NK-92 treated with Interleukin-12 subunit alpha and Interleukin-12 subunit beta, amount 100 ng/mL, for 24 hours (cell line): Measurements from ENCODE around the gene CUL1.
A peak's percentile ranks its signal among the peaks of the same experiment; 100 is the strongest.
"Not testable (repeated sequence)": the region's sequence is repeated elsewhere in the genome, so short reads cannot be mapped to it uniquely, and the experiment has no call there.

ENCODE experiments used
- DNase-seq: peaks from one replicate; lab custom pipeline; 2025; lab: John Stamatoyannopoulos, UW

CUL1 gene

DNA sequence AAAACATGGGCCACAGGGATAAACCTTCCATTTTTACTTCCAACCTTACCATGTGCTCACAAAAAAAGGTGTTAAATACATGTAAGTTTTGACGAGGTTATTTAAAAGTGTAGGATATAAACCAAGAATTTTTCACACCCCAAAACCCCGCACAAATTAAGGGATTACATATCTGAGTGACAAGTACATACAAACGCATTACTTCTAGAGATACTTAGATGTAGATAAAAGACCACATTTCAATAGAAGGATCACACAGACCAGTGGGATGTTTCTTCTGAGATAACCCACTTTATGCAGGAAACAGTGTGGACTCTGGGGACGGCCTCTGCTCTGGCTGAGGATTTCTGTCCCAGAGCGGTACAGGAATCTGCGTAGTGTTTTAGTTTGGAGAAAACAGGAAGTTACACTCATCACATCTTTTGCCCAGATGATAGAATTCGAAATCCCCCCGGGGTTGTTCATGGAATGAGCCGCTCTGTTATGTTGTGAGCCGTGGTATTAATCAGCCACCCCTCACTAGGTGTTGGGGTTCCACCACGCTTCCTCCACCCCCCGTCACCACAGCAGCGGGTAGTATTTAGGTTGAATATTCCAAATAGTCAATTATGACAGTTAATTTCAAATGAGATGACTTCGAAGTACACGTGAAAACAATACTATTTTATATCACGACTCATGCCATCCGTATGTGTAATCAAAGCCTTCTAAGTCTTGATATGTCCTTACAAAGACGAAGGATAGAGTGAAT is 1.3 kb upstream of the CUL1 start:
- DNase-seq, result no peak

DNA sequence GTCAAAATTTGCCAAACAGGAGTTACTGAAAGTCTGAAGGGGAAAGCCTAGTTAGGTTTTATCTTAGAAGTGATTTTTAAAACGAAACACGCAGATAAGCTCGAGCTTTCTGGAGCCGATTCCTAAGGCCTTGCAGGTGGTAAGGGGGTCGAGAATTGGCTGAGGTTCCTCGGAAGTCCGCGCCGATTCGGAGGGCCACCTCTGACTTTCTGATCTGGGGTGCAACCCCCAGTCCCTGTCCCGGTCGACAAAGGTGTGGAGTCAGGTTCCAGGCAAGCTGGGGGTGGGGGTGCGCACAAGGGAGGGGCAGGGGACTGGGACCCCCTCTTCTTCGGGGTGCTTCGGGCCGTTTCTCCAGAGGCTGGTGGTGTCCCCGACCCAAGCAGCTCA is 701 bp upstream of the CUL1 start:
- DNase-seq, result no peak

DNA sequence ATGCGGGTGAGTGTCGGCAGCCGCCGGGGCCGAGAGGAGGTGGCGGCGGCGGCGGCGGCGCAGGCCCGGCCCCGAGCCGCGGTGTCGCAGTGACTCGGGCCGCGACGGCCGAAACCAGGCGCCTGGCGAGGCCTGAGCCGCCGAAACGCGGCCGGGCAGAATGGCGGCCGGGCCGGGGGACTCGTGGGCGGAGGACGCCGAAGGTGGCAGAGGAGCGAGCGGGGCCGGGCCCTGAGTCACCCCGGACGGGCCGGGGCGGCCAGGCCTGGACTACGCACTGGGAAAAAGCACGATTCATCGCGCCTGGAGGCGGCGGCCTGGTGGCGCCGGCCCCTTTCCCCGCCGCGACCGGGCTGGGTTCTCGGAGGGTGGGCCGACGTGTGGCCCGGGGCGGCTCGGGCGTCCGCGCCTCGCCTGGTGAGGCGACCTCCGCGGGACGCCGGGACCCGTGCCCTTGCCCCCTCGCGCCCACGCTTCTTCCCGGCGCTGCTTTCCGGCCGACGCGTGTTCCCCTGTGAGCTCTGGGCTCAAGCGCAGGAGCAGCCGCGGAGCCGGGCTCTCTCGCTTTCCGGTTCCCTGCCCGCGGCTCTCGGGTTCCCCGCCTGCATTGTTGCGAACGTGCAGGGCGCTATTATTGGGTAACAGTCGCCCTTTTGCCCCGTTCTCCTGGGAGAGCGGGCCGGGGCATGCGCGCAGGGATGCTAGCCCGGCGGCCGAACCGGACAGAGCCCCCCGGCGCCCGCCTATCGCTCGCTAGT is 500 bp downstream of the CUL1 start:
- DNase-seq, result peak; percentile 79

DNA sequence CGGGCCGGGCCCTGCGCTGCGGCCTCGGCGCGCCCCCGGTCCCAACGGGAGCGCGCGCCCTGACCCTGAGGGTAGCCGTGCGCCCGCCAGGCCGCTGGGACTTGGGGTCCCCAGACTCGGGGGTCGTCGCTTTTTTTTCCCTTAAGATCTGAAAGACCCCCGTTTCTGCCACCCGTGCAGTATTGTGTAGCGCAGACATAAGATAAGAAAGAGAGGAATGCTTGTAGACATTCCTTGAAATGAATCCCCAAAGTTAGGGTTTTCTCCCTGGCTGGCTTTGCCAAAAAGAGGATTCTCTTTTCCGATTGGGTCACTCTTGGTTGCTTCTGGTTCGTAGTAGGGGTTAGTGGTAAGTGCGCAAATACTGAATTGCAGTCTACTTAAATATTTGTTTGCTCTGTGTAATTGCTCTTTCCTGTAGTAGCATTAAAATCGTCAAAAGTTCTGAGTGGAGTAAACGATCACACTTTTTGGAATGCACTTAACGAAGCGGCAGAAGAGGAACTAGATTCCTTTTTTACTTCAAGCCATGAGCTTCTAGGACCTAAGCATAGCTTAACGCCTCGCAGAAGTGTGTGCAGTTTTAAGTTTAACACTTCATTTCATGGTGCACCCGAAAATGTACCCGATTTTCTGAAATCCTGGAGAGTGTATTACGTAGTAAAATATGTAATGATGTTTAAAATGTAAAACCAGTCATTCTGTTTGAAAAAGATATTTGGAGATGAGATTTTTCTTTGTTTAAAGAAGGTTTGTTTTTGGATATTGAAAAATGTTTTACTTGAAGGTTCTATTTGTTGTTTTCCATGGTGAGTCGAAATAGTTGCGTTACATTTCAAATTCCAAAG is 1.3 kb downstream of the CUL1 start:
- DNase-seq, result no peak

DNA sequence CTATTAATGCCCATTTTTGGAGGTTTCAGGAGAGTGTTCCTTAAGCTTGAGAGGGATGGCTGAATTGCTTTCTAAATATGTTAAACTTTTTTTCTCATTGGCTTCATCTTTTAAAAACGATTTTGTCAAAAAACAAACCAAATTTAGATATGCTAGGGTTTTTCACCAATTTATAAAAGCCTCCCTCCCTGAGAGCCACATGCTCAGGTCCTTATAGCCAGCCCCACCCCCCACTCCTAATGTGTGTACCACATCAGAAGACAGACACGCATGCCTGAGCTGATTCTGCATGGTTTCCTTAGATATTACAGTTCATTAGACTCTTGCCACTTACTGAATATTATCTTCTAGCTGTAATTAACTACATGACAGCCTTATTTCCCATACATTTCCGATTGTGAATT is 2.0 kb downstream of the CUL1 start:
- peak; percentile 61 for DNase-seq

DNA sequence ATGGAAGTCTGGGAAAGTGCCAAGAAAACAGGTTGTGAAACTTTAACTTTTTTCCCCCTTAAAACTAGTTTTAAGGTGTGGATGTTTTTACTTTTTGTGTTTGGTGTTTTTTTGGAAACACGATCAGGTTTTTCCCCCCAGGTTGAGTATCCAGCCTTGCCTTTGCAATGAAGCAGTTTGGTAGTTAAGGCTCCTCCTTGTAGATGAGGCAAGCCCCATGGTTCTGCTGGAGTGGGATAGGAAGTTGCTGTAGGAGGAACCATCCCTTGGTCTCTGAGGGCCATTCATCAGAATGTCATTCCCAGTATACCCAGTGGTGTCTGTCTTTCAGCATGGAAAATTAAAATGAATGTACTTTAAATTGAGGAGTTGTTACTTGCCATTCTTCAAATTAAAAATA is 2.7 kb downstream of the CUL1 start:
- DNase-seq, result no peak

DNA sequence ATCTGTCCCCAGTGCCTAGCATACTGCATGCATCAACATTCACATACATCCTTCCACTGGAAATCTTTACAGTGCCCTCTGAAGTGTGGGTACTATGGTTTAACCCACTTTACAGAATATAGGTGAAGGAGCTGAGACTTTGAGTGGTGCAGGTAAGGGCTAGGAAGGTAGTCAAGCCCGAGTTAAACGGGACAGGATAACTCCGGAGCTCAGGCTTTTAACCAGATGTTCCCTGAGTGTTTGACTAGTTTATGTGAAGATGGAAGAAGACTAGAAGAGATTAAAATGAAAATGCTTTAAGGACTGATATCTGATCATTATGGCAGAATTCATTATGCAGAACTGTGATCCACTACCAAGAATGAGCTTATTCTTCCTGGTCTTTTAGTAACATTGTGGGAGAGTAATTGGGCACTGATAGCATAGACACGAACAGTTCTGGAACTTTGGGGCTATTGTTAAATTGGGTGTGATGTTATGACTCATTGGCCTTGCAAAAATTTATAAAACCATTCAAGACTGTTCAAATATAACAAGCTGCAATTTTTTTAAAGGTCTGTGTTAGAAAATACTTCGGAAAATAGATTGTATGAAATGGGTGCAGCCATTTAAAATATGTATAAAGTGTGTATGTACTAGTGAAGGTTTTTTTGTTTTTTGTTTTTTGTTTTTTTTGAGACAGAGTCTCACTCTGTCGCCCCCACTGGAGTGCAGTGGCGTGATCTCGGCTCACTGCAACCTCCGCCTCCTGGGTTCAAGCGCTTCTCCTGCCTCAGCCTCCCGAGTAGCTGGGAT is 4.4 kb downstream of the CUL1 start:
- no peak for DNase-seq

DNA sequence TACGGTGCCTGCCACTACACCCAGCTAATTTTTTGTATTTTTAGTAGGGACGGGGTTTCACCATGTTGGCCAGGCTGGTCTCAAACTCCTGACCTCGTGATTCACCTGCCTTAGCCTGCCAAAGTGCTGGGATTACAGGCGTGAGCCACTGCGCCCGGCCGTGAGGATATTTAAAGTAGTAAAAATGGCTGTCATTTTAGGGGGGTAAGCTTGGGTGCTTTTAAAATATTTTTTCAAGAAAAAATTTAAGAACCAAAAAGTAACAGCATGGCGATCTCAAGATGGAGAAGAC is 4.9 kb downstream of the CUL1 start:
- not testable (repeated sequence) for DNase-seq

DNA sequence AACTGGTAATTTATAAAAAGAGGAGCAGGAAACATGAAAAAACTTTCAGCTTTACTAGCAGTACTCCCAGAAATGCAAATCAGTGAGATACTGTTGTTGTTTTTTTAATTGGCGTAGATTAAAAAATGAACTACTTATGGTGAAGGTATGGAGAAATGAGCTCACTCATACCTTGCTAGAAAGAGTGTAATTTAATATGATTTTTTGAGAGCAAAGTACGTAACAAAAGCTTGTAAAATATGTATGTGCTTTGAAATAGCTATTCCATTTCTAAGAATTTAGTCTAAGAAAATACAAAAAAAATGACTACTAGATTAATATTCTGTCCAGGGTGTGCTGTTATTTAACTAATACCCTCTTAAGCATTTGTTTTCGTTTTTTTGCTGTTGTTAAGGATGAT is 5.5 kb downstream of the CUL1 start:
- DNase-seq, result no peak

DNA sequence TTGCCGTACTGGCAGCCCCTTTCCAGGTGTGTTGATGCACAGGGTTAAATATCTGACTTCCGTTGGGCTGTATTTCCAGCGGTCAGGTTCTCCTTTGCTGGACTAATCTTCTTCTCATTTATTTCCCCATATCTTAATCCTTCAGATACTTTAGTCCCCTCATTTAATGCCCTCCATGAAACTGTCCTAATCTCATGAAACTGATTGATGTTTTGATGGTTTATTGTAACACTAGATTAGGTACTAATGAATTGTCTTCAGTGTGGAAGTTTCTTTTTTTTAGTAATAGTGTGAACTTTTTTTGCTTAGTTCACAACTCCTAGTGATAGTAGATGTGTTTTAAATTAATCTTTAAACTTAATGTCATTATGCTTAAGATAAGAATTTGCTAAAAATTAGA is 6.3 kb downstream of the CUL1 start:
- no peak for DNase-seq

DNA sequence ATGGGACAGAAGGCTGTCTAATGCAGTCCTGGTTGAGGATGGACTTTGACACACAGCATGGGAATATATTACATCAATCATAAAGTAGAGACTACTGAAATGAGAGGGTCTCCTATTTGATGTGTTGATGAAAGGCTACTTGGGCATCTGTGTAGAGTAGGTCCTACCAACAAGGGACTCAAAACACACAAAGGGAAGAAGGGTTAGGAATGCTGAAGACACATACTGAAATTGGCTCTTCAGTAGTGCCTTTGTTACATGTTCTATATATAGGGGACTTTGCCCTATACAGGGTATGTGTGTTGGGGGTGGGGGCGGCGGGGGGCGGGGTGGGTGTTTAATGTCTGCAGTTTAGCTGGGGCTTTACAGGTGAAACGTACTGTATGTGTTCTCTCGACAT is 7.7 kb downstream of the CUL1 start:
- DNase-seq, result no peak

DNA sequence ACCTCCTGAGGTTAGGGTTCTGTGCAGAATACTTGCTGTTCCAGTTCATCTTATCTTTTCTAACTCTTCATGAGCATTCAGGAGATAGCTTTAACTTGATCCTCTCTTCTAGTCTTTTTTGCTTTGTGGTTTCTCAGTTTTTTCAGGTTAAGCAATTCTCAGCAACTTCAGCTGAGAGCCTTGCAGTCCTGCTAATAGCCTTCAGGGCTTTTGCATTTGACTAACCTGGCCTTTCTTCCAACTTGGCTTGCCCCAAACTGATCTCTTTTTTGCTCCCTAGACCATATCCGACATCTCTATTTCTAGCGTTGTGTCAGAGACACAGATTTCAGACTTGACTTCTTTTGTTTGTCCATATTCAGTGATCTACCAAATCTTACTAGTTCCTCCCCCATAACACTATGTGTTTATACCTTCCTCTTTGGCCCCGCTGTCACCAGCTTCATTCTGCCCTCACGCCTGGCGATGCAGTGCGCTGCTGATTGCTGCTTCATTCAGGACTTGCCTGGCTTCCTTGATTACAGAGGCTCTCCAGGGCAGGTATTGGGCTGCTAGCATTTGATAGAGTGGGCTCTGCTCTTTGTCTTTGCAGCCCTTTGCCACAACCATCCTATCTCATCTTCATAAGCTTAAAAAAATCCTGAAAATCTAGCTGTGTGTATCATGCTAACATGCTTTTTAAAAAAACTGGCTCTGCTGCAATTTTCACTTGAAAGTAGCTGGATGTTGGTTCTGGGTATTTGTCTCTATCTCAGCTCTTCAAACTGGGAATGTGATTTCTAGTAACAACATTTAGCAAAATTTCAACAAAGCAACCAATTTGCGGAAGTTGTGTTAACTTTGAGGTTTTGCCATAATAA is 9.6 kb downstream of the CUL1 start:
- DNase-seq, result peak; percentile 64

DNA sequence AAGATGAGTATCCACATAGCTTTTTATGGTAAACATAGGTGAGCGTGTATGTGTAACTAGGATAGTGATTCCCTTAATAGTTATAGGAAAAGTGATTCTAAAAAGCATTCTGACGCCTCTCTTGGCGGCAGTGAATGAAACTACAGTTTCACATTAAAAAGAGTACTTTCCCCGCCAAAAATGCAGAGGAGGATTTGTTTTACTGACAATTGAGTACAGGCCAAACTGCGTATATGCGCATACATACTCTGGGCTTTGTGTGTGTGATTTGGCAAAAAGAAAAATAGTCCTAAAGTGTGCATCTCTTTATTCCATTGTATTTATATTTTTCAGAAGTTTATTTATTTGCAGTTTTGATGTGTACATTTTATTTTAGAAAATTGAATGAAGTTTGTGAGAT is 10.3 kb downstream of the CUL1 start:
- no peak for DNase-seq

DNA sequence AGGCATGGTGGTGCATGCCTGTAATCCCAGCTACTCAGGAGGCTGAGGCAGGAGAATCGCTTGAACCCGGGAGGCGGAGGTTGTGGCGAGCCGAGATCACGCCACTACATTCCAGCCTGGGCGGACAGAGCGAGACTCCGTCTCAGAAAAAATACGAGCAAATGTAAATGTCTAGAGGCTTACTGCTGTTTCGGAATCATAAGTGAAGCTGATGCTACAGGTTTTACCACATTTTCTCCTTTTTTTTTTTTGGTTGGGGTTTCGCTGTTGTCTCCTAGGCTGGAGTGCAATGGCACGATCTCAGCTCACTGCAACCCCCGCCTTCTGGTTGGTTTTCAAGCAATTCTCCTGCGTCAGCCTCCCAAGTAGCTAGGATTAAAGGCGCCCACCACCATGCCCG is 11.7 kb downstream of the CUL1 start:
- not testable (repeated sequence) for DNase-seq

DNA sequence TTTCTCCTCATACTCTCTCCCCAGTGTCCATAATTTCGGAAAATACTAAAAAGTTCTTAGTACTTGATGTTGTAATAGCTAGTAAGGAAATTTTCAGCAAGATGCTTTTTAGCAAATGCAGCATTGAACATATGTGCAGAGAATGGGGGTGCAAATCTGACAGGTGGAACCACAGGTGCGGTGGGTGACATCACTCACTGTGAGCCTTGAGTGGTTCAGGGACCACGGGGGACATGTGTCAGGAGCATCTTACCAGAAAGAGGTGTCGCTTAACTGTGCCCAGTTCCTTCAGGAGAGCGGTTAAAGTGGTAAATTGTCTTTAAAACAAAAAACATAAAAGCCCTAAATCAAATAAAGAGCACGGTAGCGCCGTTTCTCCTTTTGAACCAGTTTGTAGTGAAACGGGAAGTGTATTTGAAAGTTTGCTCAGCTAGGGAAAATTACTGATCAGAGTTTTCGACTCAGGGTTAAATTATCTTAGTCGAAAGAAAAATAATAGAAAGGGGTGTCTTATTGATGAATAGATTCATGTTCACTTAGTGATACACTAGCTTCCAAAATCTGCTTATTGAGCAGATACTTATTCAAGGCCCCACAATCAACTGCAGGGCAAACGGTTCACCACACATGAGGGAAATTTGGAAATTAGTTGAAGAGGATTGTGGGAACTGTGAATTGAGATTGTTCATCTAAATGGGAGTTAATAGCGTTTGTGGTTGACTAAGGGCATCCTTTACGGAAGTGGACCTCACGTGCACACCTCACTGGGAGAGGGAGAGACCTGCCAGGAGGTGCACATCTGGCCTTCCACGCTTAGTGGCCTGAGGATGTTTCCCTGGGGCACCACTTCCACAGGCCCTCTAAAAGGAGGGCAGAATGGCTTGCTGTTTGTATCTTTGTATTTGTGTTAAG is 12.7 kb downstream of the CUL1 start:
- DNase-seq, result no peak

DNA sequence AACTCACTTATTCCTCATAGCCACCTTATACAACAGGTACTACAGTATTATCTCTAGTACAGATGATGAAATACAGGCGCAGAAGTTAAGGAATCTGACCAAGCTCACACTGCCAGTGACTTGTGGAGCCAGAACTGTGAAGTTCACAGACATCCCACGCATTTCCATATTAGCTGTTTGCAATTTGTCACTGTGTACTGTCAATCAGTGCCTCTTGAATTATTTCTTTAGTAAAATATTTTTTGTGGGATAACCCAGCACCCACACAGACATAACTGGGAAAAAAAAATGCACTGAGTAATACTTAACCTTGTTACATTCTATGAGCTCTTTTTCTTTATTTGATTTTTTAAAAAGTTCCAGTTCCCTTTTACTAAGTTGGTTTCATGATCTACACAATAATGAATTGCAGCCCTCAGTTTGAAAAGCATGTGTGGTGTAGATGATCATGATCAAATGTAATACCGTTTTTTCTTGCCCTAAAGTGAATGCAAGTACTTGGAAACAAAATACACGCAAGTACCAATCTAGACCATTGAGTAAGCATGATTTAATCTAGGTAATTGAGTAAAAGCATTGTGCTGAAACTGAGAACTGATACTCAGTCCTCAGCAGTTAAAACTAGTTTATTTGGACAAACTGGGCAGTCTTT is 14.1 kb downstream of the CUL1 start:
- DNase-seq, result no peak

DNA sequence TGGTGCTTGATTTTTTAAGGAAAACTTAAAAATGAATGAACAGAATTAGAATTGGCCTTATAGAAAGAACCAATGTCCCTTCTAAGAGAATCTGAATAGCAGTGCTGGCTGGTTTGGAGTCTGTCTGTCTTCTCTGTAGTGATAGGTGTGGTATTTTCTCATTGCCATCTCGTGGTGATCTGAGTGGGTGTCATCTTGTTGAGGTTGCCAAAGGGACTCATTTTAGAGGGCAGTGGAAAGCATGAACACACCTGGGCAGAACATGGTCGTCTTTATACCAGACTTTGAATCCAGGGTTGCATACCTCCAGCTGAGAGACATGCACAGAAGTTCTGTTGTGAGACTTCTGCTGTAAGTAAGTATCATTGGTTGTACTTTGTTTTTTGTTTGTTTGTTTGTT is 15.8 kb downstream of the CUL1 start:
- DNase-seq, result no peak

DNA sequence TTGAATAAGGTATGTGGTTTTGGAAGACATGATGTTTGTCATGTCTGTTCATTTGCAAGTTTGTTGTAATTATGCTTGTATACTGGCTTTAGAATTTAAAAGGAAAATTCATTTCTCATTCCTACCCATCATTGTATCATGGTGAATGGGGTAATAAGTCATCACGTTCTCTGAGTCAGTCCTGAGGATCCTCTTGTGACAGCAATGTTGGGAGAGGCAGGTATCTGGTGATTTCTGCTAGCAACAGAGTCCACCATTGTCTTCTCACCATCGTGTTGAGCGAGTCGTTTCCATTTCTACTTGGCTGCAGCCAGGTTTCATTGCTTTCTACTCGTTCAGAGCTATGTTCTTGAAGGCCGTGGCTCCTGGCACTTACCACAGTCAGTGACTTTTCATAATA is 16.3 kb downstream of the CUL1 start:
- no peak for DNase-seq

DNA sequence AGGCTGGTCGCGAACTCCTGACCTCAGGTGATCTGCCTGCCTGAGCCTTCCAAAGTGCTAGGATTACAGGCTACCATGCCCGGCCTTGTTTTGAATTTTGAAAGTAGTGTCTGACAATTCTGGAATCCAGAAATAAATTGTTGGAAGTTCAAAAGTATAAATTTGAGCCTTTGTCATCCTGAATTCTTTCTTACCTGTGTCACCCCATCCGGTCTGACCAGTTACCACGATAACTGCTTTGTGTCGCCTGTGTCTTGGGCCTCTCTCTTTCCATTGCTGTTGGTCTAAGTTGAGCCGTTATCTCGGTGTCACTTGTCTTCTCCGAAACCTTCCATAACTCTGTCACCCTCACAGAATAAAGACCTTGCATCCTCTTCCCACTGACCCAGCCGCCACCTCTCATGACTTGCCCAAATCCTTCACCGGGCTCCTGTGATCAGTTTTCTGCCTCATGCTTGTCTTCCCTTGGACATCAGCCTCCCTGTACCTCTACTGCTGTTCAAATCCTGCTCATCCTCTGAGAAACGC is 18.6 kb downstream of the CUL1 start:
- DNase-seq, result no peak
